GM12892 (cell line): ENCODE results near the gene OXNAD1.

Experiments used
- POLR2A ChIP-seq: IDR thresholded peaks from 2 replicates; pipeline ENCODE4 v1.6.1; 2011; ENCODE audit warnings: low read depth, low read length, control low read depth
- POLR2AphosphoS5 ChIP-seq: IDR thresholded peaks from 2 replicates; pipeline ENCODE4 v1.6.1; 2011; ENCODE audit warnings: low read depth, low read length, control low read depth
- TAF1 ChIP-seq: IDR thresholded peaks from 2 replicates; pipeline ENCODE4 v1.6.1; 2011; ENCODE audit warnings: low read depth, mild to moderate bottlenecking, control low read depth, low read length, borderline replicate concordance

DNA sequence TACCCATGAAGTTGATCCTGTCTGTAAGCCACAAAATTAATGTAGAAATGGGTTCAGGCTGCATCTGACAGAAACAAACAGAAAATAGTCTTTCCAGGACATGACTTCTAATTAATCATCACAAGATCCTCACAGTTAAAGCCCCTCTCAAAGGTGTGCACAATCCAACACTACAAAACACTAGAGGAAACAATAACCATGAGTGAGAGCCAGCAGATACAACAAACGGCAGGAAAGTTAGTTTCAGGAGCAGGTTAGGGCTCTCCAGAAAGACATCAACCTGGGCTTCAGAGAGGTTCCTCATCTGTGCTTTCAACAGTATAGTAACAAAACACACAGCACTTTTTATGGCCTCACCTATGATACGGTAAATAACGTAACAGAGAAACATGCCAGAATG lies 43.0 kb upstream of the OXNAD1 start:
- TF ChIP-seq TAF1 (no peak), POLR2A (no peak), POLR2AphosphoS5 (no peak)
